ENCODE measurements around the gene DCK. TPM values are rescaled to one million over a fixed set of nuclear protein-coding genes. Genes with fewer than 3 reads are reported as not detected.
A peak's percentile ranks its signal among the peaks of the same experiment; 100 is the strongest.

The DCK gene
- polyA plus RNA-seq, 3 donors, result 13.3 to 56.6 (median 47.3) TPM

DNA sequence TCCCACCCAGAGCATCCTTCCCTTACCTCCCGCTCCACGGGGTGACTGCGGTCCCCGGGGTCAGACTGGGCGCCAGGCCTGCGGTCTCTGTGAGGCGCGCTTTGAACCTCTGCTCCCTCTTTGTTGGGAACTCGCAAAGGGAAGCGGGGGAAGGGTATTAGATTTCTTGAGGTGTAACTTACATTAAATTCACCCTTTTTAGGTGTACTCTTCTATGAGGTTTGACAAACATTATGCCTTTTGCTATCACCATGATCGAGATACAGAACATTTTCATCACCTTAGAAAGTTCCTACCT is 569 bp downstream of the DCK start:
- H3K27ac Mint-ChIP-seq, result peak overlapping the region; percentile 84 to 88 (median 87)
- Histone ChIP-seq H3K4me1 (ENCODE audit: control insufficient read depth in 1 of 2, insufficient read depth in 2 of 2, low read length in 2 of 2) (peaks cover 49 to 51% of the 10 kb centered on the region in 2 donors), H3K36me3 (replicated peaks in 1 of 2; ENCODE audit: control insufficient read depth in 1 of 2, insufficient read depth in 2 of 2, low read length in 2 of 2) (peaks cover 3 to 7% of the 10 kb centered on the region in 2 donors), H3K4me3 (replicated peaks in 1 of 3; ENCODE audit: low read depth in 2 of 3, low read length in 3 of 3) (peak overlapping the region; percentile 68 to 99 (median 92)), H4K20me1 (ENCODE audit: insufficient read depth, low read length) (peaks cover 50% of the 10 kb centered on the region), H2AFZ (ENCODE audit: insufficient read depth, low read depth, low read length, poor library complexity, severe bottlenecking) (peak overlapping the region; percentile 98), H3K79me2 (ENCODE audit: insufficient read depth, low read length) (peaks cover 66% of the 10 kb centered on the region), H3K27ac (ENCODE audit: low read depth in 1 of 2, low read length in 2 of 2) (peak overlapping the region; percentile 70 to 92), H3K4me2 (replicated peaks; ENCODE audit: extremely low read depth, low read length, poor library complexity, severe bottlenecking) (peak overlapping the region; percentile 89), H3K9me3 (replicated peaks in 1 of 2; ENCODE audit: control insufficient read depth in 1 of 2, insufficient read depth in 1 of 2, low read length in 2 of 2) (no peaks in the 10 kb centered on the region), H3K9ac (ENCODE audit: insufficient read depth, low read length, poor library complexity, severe bottlenecking) (peak overlapping the region; percentile 84), H3K27me3 (ENCODE audit: control insufficient read depth in 2 of 2, insufficient read depth in 2 of 2, low read length in 2 of 2) (no peaks in the 10 kb centered on the region)
- peaks cover 7% of the 10 kb centered on the region in 2 donors for H3K36me3 Mint-ChIP-seq
- peaks cover 49% of the 10 kb centered on the region for H3K4me1 Mint-ChIP-seq
- intact Hi-C loops (cut with micrococcal nuclease), result loop anchor here (5.0 to 10.0 kb wide), 4 partner anchors 47 to 157 kb away; partner anchors contain the start of genes GRSF1 (in 1 of the 2) and MOB1B (in 1 of the 2)
- no CpG with 5 or more reads among the region's 11 CpGs for WGBS (ENCODE audit: insufficient coverage)
- H3K27me3 Mint-ChIP-seq (ENCODE audit: low read depth in 3 of 3), result no peaks in the 10 kb centered on the region
- H3K9me3 Mint-ChIP-seq, result no peaks in the 10 kb centered on the region
- TF ChIP-seq, protein P1, sequence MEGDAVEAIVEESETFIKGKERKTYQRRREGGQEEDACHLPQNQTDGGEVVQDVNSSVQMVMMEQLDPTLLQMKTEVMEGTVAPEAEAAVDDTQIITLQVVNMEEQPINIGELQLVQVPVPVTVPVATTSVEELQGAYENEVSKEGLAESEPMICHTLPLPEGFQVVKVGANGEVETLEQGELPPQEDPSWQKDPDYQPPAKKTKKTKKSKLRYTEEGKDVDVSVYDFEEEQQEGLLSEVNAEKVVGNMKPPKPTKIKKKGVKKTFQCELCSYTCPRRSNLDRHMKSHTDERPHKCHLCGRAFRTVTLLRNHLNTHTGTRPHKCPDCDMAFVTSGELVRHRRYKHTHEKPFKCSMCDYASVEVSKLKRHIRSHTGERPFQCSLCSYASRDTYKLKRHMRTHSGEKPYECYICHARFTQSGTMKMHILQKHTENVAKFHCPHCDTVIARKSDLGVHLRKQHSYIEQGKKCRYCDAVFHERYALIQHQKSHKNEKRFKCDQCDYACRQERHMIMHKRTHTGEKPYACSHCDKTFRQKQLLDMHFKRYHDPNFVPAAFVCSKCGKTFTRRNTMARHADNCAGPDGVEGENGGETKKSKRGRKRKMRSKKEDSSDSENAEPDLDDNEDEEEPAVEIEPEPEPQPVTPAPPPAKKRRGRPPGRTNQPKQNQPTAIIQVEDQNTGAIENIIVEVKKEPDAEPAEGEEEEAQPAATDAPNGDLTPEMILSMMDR (IDR thresholded peaks at IDR 0.05), result no peak
- DNase-seq, result no peak
- peak overlapping the region; percentile 92 to 95 for H3K4me3 Mint-ChIP-seq

DNA sequence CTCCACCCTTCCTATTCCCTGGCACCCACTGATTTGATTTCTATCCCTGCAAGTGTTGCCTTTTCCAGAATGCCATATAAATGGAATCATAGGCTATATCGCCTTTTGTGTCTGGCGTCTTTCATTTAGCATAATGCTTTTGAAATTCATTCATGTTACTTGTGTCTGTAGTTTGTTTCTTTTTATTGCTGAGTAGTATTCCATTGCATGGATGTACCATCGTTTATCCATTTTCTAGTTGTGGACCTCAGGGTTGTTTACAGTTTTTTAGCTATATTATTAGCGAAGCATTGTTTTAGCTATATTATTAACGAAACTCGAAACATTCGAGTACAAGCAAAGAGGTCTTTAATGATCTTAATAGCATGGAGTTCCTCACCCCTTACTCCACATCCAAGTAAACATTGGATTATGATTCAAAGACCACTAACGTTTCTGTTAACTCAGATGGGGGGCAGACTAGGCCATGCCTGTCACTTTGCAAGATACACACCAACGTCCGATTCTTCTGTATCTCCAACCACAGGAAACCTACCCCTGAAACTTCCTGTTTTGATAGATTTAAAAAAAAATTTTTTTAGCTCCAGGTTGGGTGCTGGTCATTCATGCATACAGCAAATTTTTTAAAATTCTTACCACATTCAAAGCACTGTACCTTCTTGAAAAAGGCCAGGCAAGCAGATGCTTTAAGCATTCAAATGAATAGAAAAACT is 1.1 kb downstream of the DCK start:
- Histone ChIP-seq H3K4me3 (replicated peaks in 1 of 3; ENCODE audit: low read depth in 2 of 3, low read length in 3 of 3) (peak overlapping the region; percentile 68 to 99 (median 92)), H3K4me2 (replicated peaks; ENCODE audit: extremely low read depth, low read length, poor library complexity, severe bottlenecking) (peak overlapping the region; percentile 89), H3K27me3 (ENCODE audit: control insufficient read depth in 2 of 2, insufficient read depth in 2 of 2, low read length in 2 of 2) (no peaks in the 10 kb centered on the region), H3K9me3 (replicated peaks in 1 of 2; ENCODE audit: control insufficient read depth in 1 of 2, insufficient read depth in 1 of 2, low read length in 2 of 2) (no peaks in the 10 kb centered on the region), H3K27ac (ENCODE audit: low read depth in 1 of 2, low read length in 2 of 2) (peak overlapping the region in 1 of 2 donors; percentile 92), H3K79me2 (ENCODE audit: insufficient read depth, low read length) (peaks cover 70% of the 10 kb centered on the region), H3K4me1 (ENCODE audit: control insufficient read depth in 1 of 2, insufficient read depth in 2 of 2, low read length in 2 of 2) (peaks cover 49 to 51% of the 10 kb centered on the region in 2 donors), H2AFZ (ENCODE audit: insufficient read depth, low read depth, low read length, poor library complexity, severe bottlenecking) (peak overlapping the region; percentile 98), H3K36me3 (replicated peaks in 1 of 2; ENCODE audit: control insufficient read depth in 1 of 2, insufficient read depth in 2 of 2, low read length in 2 of 2) (peaks cover 5 to 10% of the 10 kb centered on the region in 2 donors), H3K9ac (ENCODE audit: insufficient read depth, low read length, poor library complexity, severe bottlenecking) (peak overlapping the region; percentile 84), H4K20me1 (ENCODE audit: insufficient read depth, low read length) (peaks cover 53% of the 10 kb centered on the region)
- peaks cover 12% of the 10 kb centered on the region in 2 donors for H3K36me3 Mint-ChIP-seq
- peaks cover 0 to under 1% (median 0%) of the 10 kb centered on the region in 7 donors for H3K9me3 Mint-ChIP-seq
- intact Hi-C loops (cut with micrococcal nuclease), result loop anchor here (5.0 to 10.0 kb wide), 4 partner anchors 47 to 157 kb away; partner anchors contain the start of genes GRSF1 (in 1 of the 2) and MOB1B (in 1 of the 2)
- H3K4me1 Mint-ChIP-seq, result peaks cover 52% of the 10 kb centered on the region
- no peaks in the 10 kb centered on the region for H3K27me3 Mint-ChIP-seq (ENCODE audit: low read depth in 3 of 3)
- H3K4me3 Mint-ChIP-seq, result peak overlapping the region; percentile 92 to 95
- H3K27ac Mint-ChIP-seq, result peak overlapping the region; percentile 84 to 88 (median 87)
- 0% methylated on average over 1 of the region's 10 CpGs for WGBS (ENCODE audit: insufficient coverage)
- TF ChIP-seq, protein P1 (IDR thresholded peaks at IDR 0.05), result no peak
- DNase-seq, result peak; percentile 14 to 46 (median 22)
